GM23248 (cell line): ENCODE results near the gene FOXO1. TPM values are rescaled to one million over a fixed set of nuclear protein-coding genes. Genes with fewer than 3 reads are reported as not detected.
A peak's percentile ranks its signal among the peaks of the same experiment; 100 is the strongest.

Experiments
- DNase-seq: peaks from one replicate; pipeline ENCODE4 v3.0.0-alpha.2; 2015
- H2AFZ ChIP-seq: fragments of 200-600 bp; sonication (generic); 2 replicates; pipeline ENCODE4 v1.6.1; 2016; ENCODE audit warnings: antibody characterized with exemption
- H3F3A ChIP-seq: fragments of 200-600 bp; sonication (generic); 2 replicates; pipeline ENCODE4 v1.6.1; 2016; ENCODE audit warnings: mild to moderate bottlenecking, antibody characterized with exemption, mixed run types; ENCODE audit not compliant: insufficient read depth
- H3K27ac ChIP-seq: fragments of 200-600 bp; sonication (generic); 2 replicates; pipeline ENCODE4 v1.5.1; 2016; ENCODE audit warnings: mild to moderate bottlenecking
- H3K27me3 ChIP-seq: fragments of 200-600 bp; sonication (generic); replicated peaks from 2 replicates; pipeline ENCODE4 v1.6.1; 2016; ENCODE audit warnings: mild to moderate bottlenecking; ENCODE audit not compliant: insufficient read depth
- H3K36me3 ChIP-seq: fragments of 200-600 bp; sonication (generic); 2 replicates; pipeline ENCODE4 v1.6.1; 2016; ENCODE audit warnings: low read depth, mild to moderate bottlenecking
- H3K4me1 ChIP-seq: fragments of 200-600 bp; sonication (generic); 2 replicates; pipeline ENCODE4 v1.6.1; 2016; ENCODE audit warnings: mild to moderate bottlenecking; ENCODE audit not compliant: insufficient read depth
- H3K4me2 ChIP-seq: fragments of 200-600 bp; sonication (generic); one replicate; pipeline ENCODE4 v1.6.1; 2016; ENCODE audit warnings: mild to moderate bottlenecking; ENCODE audit not compliant: unreplicated experiment
- H3K4me3 ChIP-seq: fragments of 200-600 bp; sonication (generic); 2 replicates; pipeline ENCODE4 v1.5.1; 2016; ENCODE audit warnings: mild to moderate bottlenecking
- H3K79me2 ChIP-seq: fragments of 200-600 bp; sonication (generic); 2 replicates; pipeline ENCODE4 v1.6.1; 2016; ENCODE audit warnings: mild to moderate bottlenecking; ENCODE audit not compliant: insufficient read depth
- H3K9ac ChIP-seq: fragments of 200-600 bp; sonication (generic); 2 replicates; pipeline ENCODE4 v1.6.1; 2016; ENCODE audit warnings: mild to moderate bottlenecking
- H3K9me2 ChIP-seq: fragments of 200-600 bp; sonication (generic); 2 replicates; pipeline ENCODE4 v1.6.1; 2016; ENCODE audit warnings: mixed run types, mild to moderate bottlenecking, moderate library complexity; ENCODE audit not compliant: insufficient read depth
- H3K9me3 ChIP-seq: fragments of 200-600 bp; sonication (generic); one replicate; pipeline ENCODE4 v1.6.1; 2017; ENCODE audit warnings: low read depth
- H4K20me1 ChIP-seq: fragments of 200-600 bp; sonication (generic); 2 replicates; pipeline ENCODE4 v1.6.0; 2016; ENCODE audit not compliant: insufficient read depth
- EZH2 ChIP-seq: fragments of 200-600 bp; sonication (generic); IDR thresholded peaks from 2 replicates; pipeline ENCODE4 v1.6.1; 2018; ENCODE audit warnings: antibody characterized with exemption, mild to moderate bottlenecking; ENCODE audit not compliant: insufficient read depth, poor library complexity, severe bottlenecking
- EZH2phosphoT487 ChIP-seq: fragments of 200-600 bp; sonication (generic); IDR thresholded peaks from 2 replicates; pipeline ENCODE4 v1.6.1; 2018; ENCODE audit warnings: antibody characterized with exemption, moderate library complexity, mild to moderate bottlenecking, low read depth; ENCODE audit not compliant: insufficient read depth
- WGBS, 2 experiments: methylation state at CpG; one replicate each; pipeline ENCODE4 v1.1.6; 2015 to 2017; ENCODE audit warnings: low lambda C conversion rate in 2 of 2, low coverage in 1 of 2; ENCODE audit errors: missing lambda C conversion rate in 2 of 2; 5-methylcytosine and 5-hydroxymethylcytosine counted together
- in situ Hi-C: fragments of 300-500 bp; cut with MboI; formaldehyde crosslinking; loops from 2 replicates; pipeline ENCODE4 v1.15.0; 2020
- polyA plus RNA-seq: library from polyadenylated mRNA; unstranded; fragments of >200 nt; fragmentation: Nextera tagmentation; extraction: Ambion mirVana; gene quantifications from 2 replicates; pipeline ENCODE4 v1.2.1, GENCODE V29; 2016
- total RNA-seq: library from RNA; depleted of rRNA; stranded (reverse); fragments of >200 nt; shearing (Covaris generic); gene quantifications from 2 replicates; pipeline ENCODE4 v1.2.3, GENCODE V29; 2014

FOXO1 gene
- total and polyA plus RNA-seq, 2 experiments from 2014 or later = 0.59 to 1.1 TPM

- H4K20me1 ChIP-seq = no peaks in the 10 kb centered on the region
- H3K27ac ChIP-seq = no peak overlapping the region
- no peak for DNase-seq
- no peaks in the 10 kb centered on the region for H3K36me3 ChIP-seq
- H3K27me3 ChIP-seq = no peaks in the 10 kb centered on the region
- peaks cover 15% of the 10 kb centered on the region for H3K4me1 ChIP-seq
- 90 to 94% methylated on average over 14 of the region's 14 CpGs for WGBS, 2 experiments
- no peaks in the 10 kb centered on the region for H3K79me2 ChIP-seq
- H3K9ac ChIP-seq = no peak overlapping the region
- H2AFZ ChIP-seq = no peak overlapping the region
- no peak overlapping the region for H3K4me3 ChIP-seq
- no peaks in the 10 kb centered on the region for H3F3A ChIP-seq
- in situ Hi-C loops = no loop called here
- H3K9me3 ChIP-seq = no peaks in the 10 kb centered on the region
- TF ChIP-seq EZH2phosphoT487 (no peak), EZH2 (no peak)
- no peak overlapping the region for H3K4me2 ChIP-seq
- H3K9me2 ChIP-seq = no peaks in the 10 kb centered on the region
These were observed 14.4 kb downstream of the FOXO1 start for GRCh38 chr13:40651866-40652587.

DNA sequence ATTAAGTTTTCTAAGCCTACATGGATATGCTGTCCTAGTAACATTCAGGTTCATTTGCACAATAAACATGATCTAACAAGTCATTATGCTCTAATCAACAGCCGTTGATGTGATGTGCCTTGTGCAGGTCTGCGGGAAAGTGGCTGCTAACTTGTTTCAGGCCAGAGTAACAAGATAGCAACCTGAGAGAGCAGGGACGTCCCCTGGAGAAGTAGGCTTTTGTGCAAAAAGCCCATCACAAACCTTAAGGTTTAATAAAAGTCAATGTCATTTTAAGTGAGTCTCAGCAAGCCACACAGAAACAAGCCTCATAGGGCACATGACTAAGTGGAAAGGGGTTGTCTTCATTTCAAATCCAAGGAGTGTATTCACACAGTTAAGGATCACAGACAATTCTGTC, 17.6 kb downstream of the FOXO1 start:
- no peak overlapping the region for H3K4me2 ChIP-seq
- H3K27me3 ChIP-seq = no peaks in the 10 kb centered on the region
- no peaks in the 10 kb centered on the region for H3F3A ChIP-seq
- H3K36me3 ChIP-seq = no peaks in the 10 kb centered on the region
- H3K9me3 ChIP-seq = no peaks in the 10 kb centered on the region
- no peak overlapping the region for H2AFZ ChIP-seq
- H3K79me2 ChIP-seq = no peaks in the 10 kb centered on the region
- H4K20me1 ChIP-seq = no peaks in the 10 kb centered on the region
- WGBS, 2 experiments = 83 to 84% methylated on average over 3 of the region's 3 CpGs
- no peak for DNase-seq
- no peak overlapping the region for H3K9ac ChIP-seq
- H3K27ac ChIP-seq = no peak overlapping the region
- H3K4me3 ChIP-seq = no peak overlapping the region
- peaks cover 33% of the 10 kb centered on the region for H3K4me1 ChIP-seq
- no peak for TF ChIP-seq EZH2
- no peak for TF ChIP-seq EZH2phosphoT487
- no peaks in the 10 kb centered on the region for H3K9me2 ChIP-seq
- in situ Hi-C loops = no loop called here

DNA sequence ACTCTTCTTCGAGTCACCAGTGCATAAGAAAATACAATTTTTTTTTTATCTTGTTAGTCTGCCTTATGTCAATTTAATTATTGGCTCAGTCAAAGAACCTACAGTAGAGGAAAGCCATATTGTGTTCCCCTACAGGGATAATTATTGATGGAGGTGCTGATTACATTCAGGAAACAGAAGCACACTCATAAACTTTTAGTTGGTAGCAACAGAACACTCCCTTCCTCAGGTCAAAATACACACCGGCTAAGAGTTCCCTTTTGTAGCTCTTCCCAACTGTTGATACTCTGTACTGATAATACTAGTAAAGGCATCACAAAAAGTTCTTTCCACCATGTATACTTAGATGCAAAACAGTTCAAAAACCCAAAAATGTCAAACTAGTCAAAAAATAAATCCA, 18.4 kb downstream of the FOXO1 start:
- in situ Hi-C loops = no loop called here
- Histone ChIP-seq H3K36me3 (no peaks in the 10 kb centered on the region), H3K9me3 (no peaks in the 10 kb centered on the region), H3K4me1 (peaks cover 33% of the 10 kb centered on the region), H3F3A (no peaks in the 10 kb centered on the region), H3K4me3 (no peak overlapping the region), H3K27ac (no peak overlapping the region), H3K9me2 (no peaks in the 10 kb centered on the region), H4K20me1 (no peaks in the 10 kb centered on the region), H3K27me3 (no peaks in the 10 kb centered on the region), H3K4me2 (no peak overlapping the region), H2AFZ (no peak overlapping the region), H3K9ac (no peak overlapping the region), H3K79me2 (no peaks in the 10 kb centered on the region)
- TF ChIP-seq EZH2phosphoT487 (no peak), EZH2 (no peak)
- 88 to 90% methylated on average over 2 of the region's 2 CpGs for WGBS, 2 experiments
- DNase-seq = no peak

- Histone ChIP-seq H3K27me3 (no peaks in the 10 kb centered on the region), H3K9me3 (no peaks in the 10 kb centered on the region), H3K9me2 (no peaks in the 10 kb centered on the region), H3K4me1 (peaks cover 30% of the 10 kb centered on the region), H3K27ac (peak overlapping the region; percentile 32), H3F3A (no peaks in the 10 kb centered on the region), H3K9ac (peak overlapping the region; percentile 21; the same call in 1 of the 2 replicates), H3K4me2 (peak overlapping the region; percentile 51), H3K79me2 (no peaks in the 10 kb centered on the region), H3K36me3 (no peaks in the 10 kb centered on the region), H2AFZ (peak overlapping the region; percentile 51), H4K20me1 (no peaks in the 10 kb centered on the region), H3K4me3 (peak overlapping the region; percentile 43)
- in situ Hi-C loops = no loop called here
- DNase-seq = peak; percentile 36
- 39 to 55% methylated on average over 3 of the region's 3 CpGs for WGBS, 2 experiments
- TF ChIP-seq EZH2 (no peak), EZH2phosphoT487 (no peak)
These were observed 21.4 kb downstream of the FOXO1 start for GRCh38 chr13:40644838-40645604.
